ENCODE results near the gene RSAD1. TPM values are rescaled to one million over a fixed set of nuclear protein-coding genes. Genes with fewer than 3 reads are reported as not detected.

The RSAD1 gene
- total and polyA plus RNA-seq, 4 donors, result 20.1 to 43.2 (median 29.9) TPM

- Histone ChIP-seq H3K36me3 (ENCODE audit: control insufficient read depth in 4 of 4, insufficient read depth in 4 of 4, low read length in 4 of 4) (peaks cover 0 to 13% (median 8%) of the 10 kb centered on the region in 4 donors), H3K27me3 (ENCODE audit: control insufficient read depth in 3 of 3, insufficient read depth in 3 of 3, low read length in 2 of 3) (peaks cover 0 to 24% (median 0%) of the 10 kb centered on the region in 3 donors), H3K4me3 (no peak overlapping the region), H3K4me1 (ENCODE audit: control insufficient read depth in 5 of 5, insufficient read depth in 5 of 5, low read length in 5 of 5) (peaks cover 0 to 17% (median 3%) of the 10 kb centered on the region in 5 donors), H3K27ac (ENCODE audit: low read depth in 1 of 2, low read length in 1 of 2) (no peak overlapping the region), H3K9ac (ENCODE audit: insufficient read depth in 1 of 2, low read length in 2 of 2) (no peak overlapping the region), H3K9me3 (ENCODE audit: control insufficient read depth in 4 of 4, insufficient read depth in 3 of 4, low read length in 3 of 4) (peaks cover 0 to 2% (median 0%) of the 10 kb centered on the region in 4 donors)
- DNase-seq, result no peak
- 76 to 80% methylated on average over 9 of the region's 9 CpGs for WGBS, 2 donors
- TF ChIP-seq CTCF (IDR thresholded peaks at IDR 0.05; ENCODE audit: control extremely low read depth, extremely low read depth), result no peak
- no peak for ATAC-seq (ENCODE audit: insufficient read depth, low FRiP score)
Measured at GRCh38 chr17:50466371-50467113, 12.1 kb upstream of the RSAD1 start.

- no peak for TF ChIP-seq CTCF (IDR thresholded peaks at IDR 0.05; ENCODE audit: control extremely low read depth, extremely low read depth)
- no peak overlapping the region for H3K4me3 ChIP-seq
- WGBS, 2 donors, result 89 to 92% methylated on average over 7 of the region's 7 CpGs
- H3K9me3 ChIP-seq (ENCODE audit: control insufficient read depth in 4 of 4, insufficient read depth in 3 of 4, low read length in 3 of 4), result peaks cover 0 to 2% (median 0%) of the 10 kb centered on the region in 4 donors
- DNase-seq, result no peak
- H3K36me3 ChIP-seq (ENCODE audit: control insufficient read depth in 4 of 4, insufficient read depth in 4 of 4, low read length in 4 of 4), result peaks cover 0 to 13% (median 5%) of the 10 kb centered on the region in 4 donors
- peaks cover 0 to 17% (median 3%) of the 10 kb centered on the region in 5 donors for H3K4me1 ChIP-seq (ENCODE audit: control insufficient read depth in 5 of 5, insufficient read depth in 5 of 5, low read length in 5 of 5)
- no peak for ATAC-seq (ENCODE audit: insufficient read depth, low FRiP score)
- H3K9ac ChIP-seq (ENCODE audit: insufficient read depth in 1 of 2, low read length in 2 of 2), result no peak overlapping the region
- H3K27ac ChIP-seq (ENCODE audit: low read depth in 1 of 2, low read length in 1 of 2), result no peak overlapping the region
- peaks cover 0 to 24% (median 0%) of the 10 kb centered on the region in 3 donors for H3K27me3 ChIP-seq (ENCODE audit: control insufficient read depth in 3 of 3, insufficient read depth in 3 of 3, low read length in 2 of 3)
Measured at GRCh38 chr17:50467114-50467854, 11.4 kb upstream of the RSAD1 start.

- TF ChIP-seq CTCF (IDR thresholded peaks at IDR 0.05; ENCODE audit: control extremely low read depth, extremely low read depth), result no peak
- WGBS, 2 donors, result 70 to 81% methylated on average over 13 of the region's 13 CpGs
- Histone ChIP-seq H3K9me3 (ENCODE audit: control insufficient read depth in 4 of 4, insufficient read depth in 3 of 4, low read length in 3 of 4) (peaks cover 0 to 2% (median 0%) of the 10 kb centered on the region in 4 donors), H3K4me1 (ENCODE audit: control insufficient read depth in 5 of 5, insufficient read depth in 5 of 5, low read length in 5 of 5) (peaks cover 0 to 17% (median 3%) of the 10 kb centered on the region in 5 donors), H3K36me3 (ENCODE audit: control insufficient read depth in 4 of 4, insufficient read depth in 4 of 4, low read length in 4 of 4) (peaks cover 0 to 12% (median 2%) of the 10 kb centered on the region in 4 donors), H3K27me3 (ENCODE audit: control insufficient read depth in 3 of 3, insufficient read depth in 3 of 3, low read length in 2 of 3) (peaks cover 0 to 24% (median 0%) of the 10 kb centered on the region in 3 donors), H3K9ac (ENCODE audit: insufficient read depth in 1 of 2, low read length in 2 of 2) (no peak overlapping the region), H3K4me3 (no peak overlapping the region), H3K27ac (ENCODE audit: low read depth in 1 of 2, low read length in 1 of 2) (no peak overlapping the region)
- no peak for DNase-seq
- no peak for ATAC-seq (ENCODE audit: insufficient read depth, low FRiP score)
Measured at GRCh38 chr17:50467855-50468303, 10.8 kb upstream of the RSAD1 start.
